HL-60/S4 treated with phorbol 12-myristate 13-acetate at 8.2 ng/mL for 4 days and 3 days (cell line): Measurements from ENCODE around the gene SYNE1.

Source experiments
- in situ Hi-C: fragments of 300-500 bp; cut with MboI; formaldehyde crosslinking; loops from 2 replicates; pipeline ENCODE4 v1.15.0; 2022; ENCODE audit warnings: low sequenced_read_pairs

SYNE1 gene

GRCh38 chr6:152295346-152295745 lies 341.8 kb downstream of the SYNE1 start:
- in situ Hi-C loops, result no loop called here

DNA sequence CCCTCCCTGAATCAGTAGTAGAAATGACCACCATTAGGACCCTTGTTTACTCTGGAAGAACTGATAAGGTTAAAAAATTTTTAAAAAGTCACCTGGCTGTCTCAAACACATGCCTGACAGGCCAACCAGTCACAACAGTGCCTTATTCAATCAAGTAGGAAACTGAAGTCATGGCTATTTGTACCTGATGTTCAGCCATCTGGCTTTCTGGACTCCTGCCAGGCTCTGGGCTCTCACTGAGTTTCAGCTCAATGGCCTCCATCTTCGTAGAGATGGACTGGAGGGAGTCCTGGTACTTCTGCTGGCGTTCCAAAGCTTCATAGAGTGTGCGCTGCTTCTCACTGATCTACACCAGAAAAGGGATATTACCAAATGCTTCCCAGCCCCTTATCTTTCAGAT lies 343.8 kb downstream of the SYNE1 start:
- in situ Hi-C loops, result no loop called here

DNA sequence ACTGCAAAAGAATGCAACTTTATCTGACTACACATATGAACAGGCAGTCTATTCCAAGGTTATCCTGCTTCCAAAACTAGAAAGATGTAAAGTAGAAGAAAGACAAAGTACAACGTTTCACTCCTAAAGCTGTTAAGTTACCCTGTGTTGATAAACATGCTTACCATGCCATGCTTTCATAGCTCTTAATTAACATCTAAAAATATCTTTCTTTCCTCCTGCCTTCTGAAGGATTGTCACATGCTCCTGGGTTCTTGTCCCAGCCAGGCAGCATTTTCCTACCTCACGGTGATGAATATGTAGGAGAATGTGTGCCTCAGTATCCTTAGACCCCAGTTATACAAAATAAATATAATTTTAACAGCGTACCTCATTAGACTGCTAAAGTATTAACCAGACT lies 344.6 kb downstream of the SYNE1 start:
- in situ Hi-C loops, result no loop called here

- in situ Hi-C loops, result no loop called here
Measured at GRCh38 chr6:152290693-152291092, 346.5 kb downstream of the SYNE1 start.

DNA sequence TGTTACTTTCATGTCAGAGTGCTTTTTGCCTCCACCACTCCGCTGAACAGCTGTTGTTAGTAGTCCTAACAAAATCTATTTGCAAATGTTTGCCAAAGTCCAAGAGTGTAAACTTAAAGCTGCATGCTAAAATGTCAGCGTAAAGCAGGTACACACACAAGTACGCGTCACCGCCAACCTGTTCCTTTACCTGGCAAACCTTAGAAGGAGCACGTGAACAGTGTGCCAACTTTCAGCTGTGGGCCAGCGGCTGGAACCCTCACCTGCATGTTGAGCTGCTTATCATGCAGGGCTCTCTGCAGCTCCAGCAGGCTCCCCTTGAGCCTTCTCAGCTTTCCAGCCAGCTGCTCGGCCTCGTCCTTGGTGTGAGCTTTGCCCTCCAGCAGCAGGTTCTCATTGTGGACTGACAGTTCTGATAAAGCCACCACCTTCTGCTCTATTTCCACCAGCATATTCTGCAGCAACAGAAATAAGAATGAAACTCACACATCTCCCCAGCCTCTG lies 359.3 kb downstream of the SYNE1 start:
- in situ Hi-C loops, result no loop called here

DNA sequence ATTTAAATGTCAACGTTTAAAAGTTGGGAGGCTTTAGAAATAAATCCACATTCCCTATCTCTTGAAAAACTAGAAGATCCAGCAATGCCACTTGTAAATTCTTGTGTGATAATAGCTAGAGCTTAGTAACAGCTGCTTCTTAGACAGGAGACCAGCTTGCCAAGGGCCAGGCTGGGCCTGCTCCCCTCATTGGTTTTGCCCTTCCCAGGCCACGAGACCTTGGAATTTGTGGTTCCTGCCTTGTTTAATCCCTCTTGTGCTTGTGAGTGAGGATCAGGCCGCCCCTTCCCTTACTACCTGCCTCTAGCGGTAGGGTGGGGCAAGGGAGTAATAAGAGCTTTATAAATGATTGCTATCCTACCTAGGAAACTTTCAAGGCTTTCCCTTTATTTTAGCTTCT lies 363.5 kb downstream of the SYNE1 start:
- in situ Hi-C loops, result no loop called here

DNA sequence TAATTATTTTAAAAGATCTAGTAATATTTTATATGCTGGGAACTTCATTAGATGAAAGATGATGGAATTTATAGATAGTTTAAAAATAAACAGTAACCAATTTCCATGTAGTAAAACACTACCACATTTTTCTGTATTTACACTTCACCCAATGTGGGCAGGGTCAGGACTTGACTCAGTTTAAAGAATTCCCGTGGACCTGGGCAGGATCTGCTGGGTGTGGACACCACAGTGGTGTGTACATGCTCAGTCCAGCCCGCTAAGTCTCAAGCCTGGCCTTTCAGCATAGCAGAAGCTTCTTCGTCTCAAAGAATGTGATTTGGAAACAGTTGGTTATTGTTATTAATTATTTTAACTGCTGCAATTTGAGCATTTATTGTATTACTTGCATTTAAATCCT lies 364.2 kb downstream of the SYNE1 start:
- in situ Hi-C loops, result no loop called here

DNA sequence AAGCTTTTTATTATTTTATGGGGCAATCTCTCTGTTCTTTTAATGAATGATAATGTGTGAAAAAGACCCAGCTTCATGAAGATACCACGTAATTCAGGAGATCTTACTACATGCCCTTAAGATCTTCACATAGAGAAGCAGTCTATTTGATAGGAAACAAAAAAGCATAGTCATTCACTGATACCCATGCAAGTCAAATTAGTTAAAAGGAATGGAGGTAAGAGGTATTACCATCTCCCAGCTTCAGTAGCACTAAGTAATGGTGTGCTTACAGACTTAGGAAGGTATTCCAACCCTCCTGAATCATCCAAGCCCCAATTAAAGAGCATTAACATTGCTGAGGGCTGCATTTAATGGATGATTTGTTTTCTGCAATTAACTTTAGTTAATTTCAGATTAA lies 364.7 kb downstream of the SYNE1 start:
- in situ Hi-C loops, result no loop called here

- in situ Hi-C loops, result no loop called here
Measured at GRCh38 chr6:152271776-152272464, 365.2 kb downstream of the SYNE1 start.

GRCh38 chr6:152270301-152270925 lies 366.7 kb downstream of the SYNE1 start:
- in situ Hi-C loops, result no loop called here

- in situ Hi-C loops, result no loop called here
Measured at GRCh38 chr6:152268846-152269442, 368.2 kb downstream of the SYNE1 start.

GRCh38 chr6:152267967-152268845 lies 369.0 kb downstream of the SYNE1 start:
- in situ Hi-C loops, result no loop called here

- in situ Hi-C loops, result no loop called here
Measured at GRCh38 chr6:152265651-152266050, 371.5 kb downstream of the SYNE1 start.

DNA sequence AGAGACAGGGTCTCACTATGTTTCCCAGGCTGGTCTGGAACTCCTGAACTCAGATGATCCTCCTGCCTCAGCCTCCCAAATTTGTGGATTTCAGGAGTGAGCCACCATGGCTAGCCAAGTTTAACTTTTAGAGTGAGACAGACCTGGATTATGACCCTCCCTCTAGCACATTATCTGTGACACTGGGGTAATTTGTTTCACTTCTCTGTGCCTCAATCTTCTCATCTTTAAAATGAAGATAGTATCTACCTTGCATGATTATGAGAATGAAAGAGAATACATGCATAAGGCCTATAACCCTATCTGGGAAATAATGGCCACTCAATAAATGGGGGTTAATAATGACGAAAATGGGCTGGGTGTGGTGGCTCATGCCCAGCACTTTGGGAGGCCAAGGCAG lies 373.6 kb downstream of the SYNE1 start:
- in situ Hi-C loops, result no loop called here

GRCh38 chr6:152261179-152261578 lies 376.0 kb downstream of the SYNE1 start:
- in situ Hi-C loops, result no loop called here

DNA sequence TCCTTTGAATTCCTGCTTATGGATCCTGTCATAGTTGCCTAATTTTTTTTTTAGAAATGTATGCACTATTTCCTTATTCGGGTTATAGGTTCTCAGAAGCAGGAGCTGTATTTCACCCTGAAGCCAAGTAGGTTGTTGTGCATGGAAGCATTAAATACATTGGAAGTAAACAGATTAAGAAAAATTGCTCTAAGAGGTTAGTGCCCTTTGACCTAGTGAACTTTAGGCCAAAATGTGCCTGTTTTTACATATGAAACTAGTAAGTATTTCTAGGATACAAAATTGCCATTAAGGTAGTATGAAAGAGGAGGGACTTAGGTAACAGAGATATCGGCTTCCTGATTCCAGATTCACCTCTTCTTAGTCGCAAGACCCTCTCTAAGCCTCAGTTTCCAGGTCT lies 377.9 kb downstream of the SYNE1 start:
- in situ Hi-C loops, result no loop called here

- in situ Hi-C loops, result no loop called here
Measured at GRCh38 chr6:152257581-152257980, 379.6 kb downstream of the SYNE1 start.

DNA sequence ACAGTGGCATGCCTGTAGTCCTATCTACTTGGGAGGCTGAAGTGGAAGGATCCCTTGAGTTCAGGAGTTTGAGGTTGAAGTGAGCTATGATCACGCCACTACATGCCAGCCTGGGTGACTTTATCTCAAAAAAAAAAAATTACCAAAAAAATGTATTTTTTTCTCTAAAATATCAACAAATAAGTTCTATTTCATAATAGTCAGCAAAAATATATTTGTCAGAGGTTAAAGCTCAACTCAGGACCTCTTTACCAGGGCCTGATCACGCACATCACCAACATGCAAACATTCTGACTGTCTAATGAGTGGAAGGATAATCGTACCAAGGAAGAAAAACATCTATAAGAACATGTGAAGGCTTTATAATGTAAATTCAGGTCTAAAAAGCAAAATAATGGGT lies 387.0 kb downstream of the SYNE1 start:
- in situ Hi-C loops, result no loop called here

DNA sequence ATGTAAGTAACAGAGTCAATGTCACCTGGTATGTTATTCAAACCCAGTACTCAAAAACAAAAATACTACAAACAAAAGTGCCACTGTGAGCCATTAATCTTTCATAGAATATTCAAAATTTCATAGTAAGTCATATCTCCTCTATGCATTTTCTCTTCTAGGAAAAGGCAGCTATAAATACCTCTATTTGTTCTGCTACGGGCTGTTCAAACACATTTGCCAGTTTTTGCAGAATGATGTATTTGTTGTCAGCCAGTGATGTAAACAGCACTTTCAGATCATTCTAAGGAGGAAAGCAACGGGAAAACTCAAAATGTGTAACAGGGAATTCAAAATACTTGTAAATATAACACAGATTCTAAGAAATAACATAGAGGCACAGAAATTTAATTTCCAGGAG lies 388.2 kb downstream of the SYNE1 start:
- in situ Hi-C loops, result no loop called here

GRCh38 chr6:152246554-152247337 lies 390.4 kb downstream of the SYNE1 start:
- in situ Hi-C loops, result no loop called here
